GM19023 (cell line): ENCODE data around the gene PDLIM7.
"Not testable (repeated sequence)": the region's sequence is repeated elsewhere in the genome, so short reads cannot be mapped to it uniquely, and the experiment has no call there.

Experiments
- ATAC-seq: cut with Tn5 transposase; IDR thresholded peaks from one replicate; pipeline ENCODE4 v1.9.1; 2021; ENCODE audit warnings: mild to moderate bottlenecking, moderate library complexity; ENCODE audit not compliant: unreplicated experiment

PDLIM7 gene

DNA sequence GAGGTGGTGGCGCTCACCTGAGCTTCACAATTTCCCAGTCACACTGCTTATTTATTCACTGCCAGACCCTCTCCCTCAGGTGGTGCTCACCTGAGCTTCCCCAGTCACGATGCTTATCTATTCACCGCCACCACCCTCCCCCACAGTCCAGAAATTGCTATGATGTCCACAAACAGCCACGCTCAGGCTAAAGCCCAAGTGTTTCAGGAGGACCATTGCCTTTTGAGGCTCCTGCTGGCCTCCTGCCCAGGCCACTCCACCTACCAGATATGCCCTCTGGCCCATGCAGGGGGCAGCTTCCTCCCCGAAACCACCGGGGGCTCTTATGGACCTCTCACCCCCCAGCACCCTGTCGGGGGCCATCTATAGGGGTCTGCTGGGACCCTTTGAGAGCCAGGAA lies 4.6 kb downstream of the PDLIM7 start:
- no peak for ATAC-seq

GRCh38 chr5:177491983-177492746 lies 5.2 kb downstream of the PDLIM7 start:
- ATAC-seq = no peak

DNA sequence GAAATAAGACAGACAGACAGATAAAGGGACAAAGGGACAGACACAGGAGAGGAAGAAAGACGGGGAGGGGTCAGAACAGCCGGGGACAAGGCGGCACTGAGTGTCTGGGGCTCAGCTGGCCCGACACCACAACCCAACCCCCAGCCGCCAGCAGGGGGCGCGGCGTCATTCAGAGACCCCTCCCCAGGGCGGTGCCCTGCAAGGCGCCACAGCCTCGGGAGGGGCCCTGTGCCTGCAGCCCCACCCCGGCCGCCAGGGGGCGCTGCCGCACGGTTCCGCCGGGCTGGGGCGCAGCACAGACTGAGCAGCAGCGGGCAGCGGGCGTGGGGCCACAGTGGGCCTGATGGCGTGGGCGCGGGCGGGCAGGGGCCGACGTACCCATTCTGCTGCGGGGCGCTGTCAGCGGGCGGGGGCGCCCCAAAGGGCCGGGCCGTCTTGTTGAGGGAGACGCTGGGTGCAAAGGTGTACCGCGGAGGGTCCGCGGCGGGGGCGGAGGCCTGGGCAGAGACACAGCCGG lies 5.9 kb downstream of the PDLIM7 start:
- ATAC-seq = no peak

- ATAC-seq = no peak
Measured at GRCh38 chr5:177490992-177491391, 6.4 kb downstream of the PDLIM7 start.

GRCh38 chr5:177490311-177490991 lies 7.0 kb downstream of the PDLIM7 start:
- no peak for ATAC-seq

DNA sequence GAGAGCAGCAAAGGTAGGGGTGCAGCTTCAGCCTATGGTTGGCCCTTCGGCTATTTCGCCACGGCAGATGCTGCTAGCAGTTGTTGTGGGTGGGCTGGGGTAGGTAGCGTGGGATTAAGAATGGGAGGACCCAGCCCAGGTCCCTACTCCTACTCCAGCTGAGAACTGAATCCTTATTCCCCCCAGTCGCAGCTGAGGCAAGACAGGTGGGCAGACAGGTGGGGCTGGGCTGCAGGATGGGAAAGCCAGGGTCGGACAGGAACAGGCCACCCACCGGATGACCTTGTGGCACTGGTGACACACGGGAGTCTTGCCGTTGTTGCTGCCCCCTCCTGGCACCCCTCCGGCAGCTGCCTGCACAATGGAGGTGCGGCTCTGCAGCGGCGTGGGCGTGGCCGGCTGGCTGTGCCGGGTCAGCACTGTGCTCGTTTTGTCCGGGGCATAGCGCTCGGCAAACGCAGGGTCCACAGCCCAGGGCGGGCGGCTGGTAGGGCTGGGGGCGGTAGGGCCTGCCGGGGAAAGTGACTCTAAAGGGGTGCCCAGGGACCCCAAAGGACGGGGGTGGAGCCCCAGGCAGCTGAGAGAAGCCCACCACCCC lies 8.2 kb downstream of the PDLIM7 start:
- ATAC-seq = no peak

DNA sequence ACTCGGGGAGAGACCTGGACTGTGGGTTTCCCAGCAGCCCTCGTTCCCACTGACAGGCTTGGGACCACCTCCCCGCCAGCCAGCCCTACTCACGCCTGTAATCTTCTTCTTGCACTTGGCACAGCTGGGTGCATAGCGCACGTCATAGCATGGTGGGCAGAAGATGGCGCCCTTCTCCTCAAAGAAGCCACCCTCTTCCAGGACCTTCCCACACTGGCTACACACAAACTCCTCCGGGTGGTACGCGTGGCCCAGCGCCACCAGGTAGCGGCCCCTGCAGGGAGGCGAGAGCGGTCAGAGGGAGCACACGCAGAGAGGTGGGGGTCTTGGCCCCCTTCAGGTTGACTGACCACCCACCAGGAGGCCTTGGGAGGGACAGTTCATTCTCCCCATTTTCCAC lies 9.4 kb downstream of the PDLIM7 start:
- no peak for ATAC-seq

DNA sequence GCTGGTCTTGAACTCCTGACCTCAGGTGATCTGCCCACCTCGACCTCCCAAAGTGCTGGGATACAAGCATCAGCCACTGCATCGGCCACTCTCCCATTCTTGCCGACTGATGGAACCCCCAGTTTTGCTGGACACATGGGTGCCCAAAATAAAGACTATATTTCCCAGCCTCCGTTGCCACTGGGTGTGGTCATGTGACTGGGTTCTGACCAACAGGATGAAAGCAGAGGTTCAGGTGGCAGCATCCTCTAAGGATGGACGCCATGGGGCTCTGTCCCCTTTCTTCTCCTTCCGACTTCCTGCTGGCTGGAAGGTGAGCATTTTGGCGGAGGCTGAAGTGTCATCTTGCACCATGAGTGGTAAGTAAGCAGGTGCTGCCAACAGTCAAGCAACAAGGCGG lies 10.3 kb downstream of the PDLIM7 start:
- ATAC-seq = no peak

GRCh38 chr5:177486256-177486655 lies 11.1 kb downstream of the PDLIM7 start:
- ATAC-seq = no peak

DNA sequence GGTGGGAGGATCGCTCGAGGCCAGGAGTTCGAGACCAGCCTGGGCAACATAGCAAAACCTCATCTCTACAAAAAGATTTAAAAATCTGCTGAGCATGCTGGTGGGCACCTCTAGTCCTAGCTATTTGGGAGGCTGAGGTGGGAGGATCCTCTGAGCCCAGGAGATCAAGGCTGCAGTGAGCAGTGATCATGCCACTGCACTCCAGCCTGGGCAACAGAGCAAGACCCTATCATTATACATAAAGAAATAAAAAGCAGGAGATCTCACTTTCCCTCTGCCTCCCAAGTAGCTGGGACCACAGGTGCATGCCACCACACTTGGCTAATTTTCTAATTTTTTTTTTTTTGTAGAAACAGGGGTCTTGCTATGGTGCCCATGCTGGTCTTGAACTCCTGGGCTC lies 11.7 kb downstream of the PDLIM7 start:
- not testable (repeated sequence) for ATAC-seq

DNA sequence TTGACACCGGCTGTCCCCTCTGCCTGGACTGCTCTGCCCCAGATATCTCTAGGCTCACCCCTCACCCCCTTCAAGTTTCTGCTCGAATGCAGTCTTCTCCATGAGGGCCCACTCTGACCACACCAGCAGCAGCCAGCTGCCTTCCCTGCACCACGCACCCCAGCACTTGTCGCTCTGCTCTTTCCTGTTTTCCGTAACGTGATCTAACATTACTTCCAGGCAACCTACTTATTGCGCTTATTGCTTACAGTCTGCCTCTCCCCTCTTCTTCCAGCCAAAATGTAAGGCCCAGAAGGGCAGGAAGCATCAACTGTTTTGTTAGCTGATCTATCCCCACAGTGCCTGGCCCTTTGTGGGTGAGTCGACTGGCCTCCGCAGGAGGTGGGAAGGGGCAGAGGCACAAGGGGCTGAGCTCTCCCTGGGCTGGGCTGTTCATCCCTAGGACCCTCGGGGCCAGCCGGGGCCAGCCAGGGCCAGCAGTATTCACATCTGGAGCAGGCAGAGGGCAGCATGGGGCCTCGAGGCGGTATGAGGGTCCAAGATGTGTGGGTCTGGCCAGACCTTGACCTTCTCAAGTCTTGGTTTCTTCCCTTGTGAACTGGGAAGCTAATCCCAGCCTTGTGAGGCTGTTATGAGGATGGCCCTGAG lies 12.4 kb downstream of the PDLIM7 start:
- no peak for ATAC-seq

DNA sequence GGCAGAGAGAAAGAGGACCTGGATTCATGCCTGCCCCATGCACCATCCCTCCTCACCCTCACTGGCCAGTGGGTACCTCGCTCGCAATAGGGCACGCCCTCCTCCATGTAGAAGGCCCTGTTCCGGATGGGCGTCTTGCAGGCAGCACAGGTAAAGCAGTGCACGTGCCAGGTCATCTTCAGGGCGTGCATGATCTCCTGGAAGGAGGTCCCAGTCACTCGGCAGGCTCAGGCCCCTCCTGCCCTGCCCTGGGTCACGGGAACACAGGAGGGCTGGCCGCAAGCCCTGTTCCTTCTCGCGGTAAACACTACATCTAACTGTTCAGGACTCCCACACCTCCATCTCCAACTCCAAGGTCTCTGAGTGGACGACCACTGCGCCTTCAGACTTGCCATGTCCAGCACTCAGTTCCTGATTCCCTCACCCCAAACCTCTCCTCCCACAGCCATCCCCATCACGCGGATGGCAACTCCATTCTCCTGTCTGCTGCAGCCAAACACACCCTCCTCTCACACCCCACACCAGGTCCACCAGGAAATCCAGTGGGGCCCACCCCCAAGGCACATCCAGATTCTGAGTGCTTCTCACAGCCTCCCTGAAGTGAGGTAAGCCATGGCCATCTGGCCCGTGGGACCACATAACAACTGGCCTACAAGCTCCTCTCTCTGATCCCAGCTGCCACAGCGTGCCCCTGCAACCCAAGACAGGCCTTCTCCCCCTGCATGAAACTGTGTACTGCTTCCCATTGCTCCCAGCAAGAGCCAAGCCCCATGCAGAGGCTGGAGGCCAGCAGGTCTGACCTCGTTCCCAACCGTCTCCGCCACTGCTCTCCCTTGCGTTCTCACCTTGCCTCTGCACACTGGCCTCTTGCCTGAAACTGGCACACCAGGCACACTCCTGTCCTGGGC lies 13.2 kb downstream of the PDLIM7 start:
- no peak for ATAC-seq

DNA sequence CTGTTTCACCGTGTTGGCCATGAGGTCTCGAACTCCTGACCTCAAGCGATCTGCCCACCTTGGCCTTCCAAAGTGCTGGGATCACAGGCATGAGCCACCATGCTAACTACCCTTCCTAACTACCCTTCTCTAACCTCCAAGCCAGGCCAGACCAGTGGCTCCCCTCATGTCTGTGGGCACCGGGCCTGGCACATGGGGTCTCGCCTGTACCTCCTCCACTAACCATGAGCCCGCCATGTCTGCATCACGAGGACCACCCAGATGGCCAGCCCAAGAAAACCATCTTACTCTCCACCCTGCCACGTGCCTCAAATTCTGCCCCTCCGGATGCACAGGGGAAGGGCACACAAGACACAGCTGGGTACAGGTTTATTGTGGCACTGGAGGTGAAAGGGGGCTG lies 14.4 kb downstream of the PDLIM7 start:
- ATAC-seq = no peak

DNA sequence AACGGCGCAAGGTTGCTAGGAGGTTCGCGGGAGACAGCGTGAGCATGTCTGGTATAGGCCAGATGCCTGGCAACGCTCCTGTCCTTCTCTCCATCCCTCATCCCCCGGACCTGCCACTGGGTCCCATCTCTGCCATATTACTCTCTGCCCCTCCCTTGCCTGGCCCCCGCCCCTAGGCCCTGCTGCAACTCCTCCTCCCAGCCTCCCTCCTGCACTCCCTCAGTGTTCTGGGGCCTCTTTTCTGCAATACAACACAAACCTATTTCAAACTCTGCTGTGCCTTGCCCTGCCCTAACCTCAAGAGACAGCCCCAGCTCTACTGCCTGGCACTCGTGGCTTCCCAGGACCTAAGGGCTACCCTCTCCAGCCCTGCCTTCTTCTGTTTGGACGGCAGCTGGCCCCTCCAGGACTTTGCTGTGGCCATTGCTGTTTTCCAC lies 15.0 kb downstream of the PDLIM7 start:
- no peak for ATAC-seq

DNA sequence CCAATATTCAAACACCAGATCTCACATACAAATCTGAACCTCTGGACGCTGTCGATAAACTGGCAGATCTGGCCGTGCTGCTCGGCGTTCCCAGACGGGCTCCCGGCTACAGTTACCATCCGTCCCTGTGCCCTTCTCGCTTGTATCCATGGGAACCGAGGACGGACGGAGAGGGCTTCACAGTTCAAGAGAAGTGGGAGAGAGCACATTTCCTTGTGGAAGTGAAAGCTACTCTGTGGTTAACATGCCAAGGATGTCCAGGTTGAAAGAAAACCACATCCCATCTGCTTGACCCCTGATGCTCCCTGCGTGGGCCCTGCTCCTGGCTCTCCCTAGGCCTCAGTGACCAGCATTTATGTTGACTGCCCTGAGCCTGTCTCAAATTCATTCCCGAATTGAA lies 17.6 kb downstream of the PDLIM7 start:
- ATAC-seq = no peak

- no peak for ATAC-seq
Measured at GRCh38 chr5:177478711-177479646, 18.4 kb downstream of the PDLIM7 start.

- no peak for ATAC-seq
Measured at GRCh38 chr5:177477701-177478477, 19.5 kb downstream of the PDLIM7 start.

GRCh38 chr5:177476531-177477233 lies 20.7 kb downstream of the PDLIM7 start:
- ATAC-seq = no peak
